ENCODE data around the gene GABBR2.

GABBR2 gene

DNA sequence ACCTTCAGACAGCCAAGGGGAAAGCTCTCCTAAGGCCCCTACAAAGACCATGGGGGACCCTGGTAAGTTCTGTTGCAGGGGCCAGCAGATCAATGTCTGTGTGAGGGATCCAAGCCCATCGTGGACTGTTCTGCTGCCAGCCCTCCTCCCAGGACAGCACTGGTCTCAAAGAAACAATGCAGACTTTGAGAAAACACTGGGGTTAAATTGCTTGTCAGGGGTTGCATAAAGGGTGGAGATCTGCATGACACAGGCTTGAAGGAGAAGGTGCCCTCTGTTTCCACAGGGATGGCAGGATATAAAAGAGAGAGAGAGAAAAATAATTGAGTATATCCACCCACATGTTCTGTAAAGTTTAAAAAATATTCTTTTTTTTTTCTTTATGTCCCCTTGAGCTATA, 295.7 kb downstream of the GABBR2 start:
- in situ Hi-C loops (cut with MboI; ENCODE audit: low sequenced_read_pairs) = no loop called here
- Histone ChIP-seq H3K4me1 (no peaks in the 10 kb centered on the region), H3K4me3 (no peak overlapping the region), H3K36me3 (replicated peaks) (no peaks in the 10 kb centered on the region), H3K27me3 (ENCODE audit: low read depth) (0 out of 2 replicates have a peak, but pooled peaks cover 3% of the 10 kb centered on the region), H3K9me3 (no peaks in the 10 kb centered on the region)
- DNase-seq (ENCODE audit: low spot score in 2 of 2) = no peak

DNA sequence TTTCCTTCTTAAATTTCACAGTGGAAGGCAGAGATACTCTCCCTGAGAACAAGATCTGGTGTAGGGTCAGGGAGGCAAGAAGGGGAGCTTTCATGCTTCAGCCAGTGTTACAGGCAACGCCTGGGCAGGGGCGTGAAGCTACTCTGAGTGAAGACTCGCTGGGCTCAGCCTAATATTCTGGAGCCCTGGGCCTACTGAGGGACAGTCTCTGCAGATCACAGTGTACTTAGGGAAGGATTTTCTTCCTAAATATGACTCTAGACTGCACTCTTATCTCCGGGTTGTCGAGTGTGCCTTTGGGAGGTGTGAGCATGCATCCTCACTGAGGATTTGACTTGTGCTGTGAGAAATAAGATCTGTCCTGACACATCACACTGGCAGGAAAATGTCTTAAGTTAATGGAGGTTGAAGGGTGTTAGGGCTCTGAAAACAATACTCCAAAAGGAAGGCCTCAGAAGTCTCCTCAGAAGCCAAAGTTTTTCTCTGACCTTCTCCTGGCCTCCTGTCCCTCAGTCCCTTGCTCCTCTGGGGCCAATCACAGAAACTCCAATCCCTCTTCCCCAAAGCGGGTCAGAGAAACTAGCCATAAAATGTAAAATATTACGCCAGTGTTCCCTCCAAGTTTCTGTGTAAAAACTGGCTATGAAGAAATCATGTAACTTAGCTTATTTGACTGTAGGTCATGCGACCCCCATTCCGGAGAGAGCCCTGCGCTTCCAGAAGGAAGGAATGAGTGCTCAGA, 296.5 kb downstream of the GABBR2 start:
- Histone ChIP-seq H3K4me1 (no peaks in the 10 kb centered on the region), H3K4me3 (no peak overlapping the region), H3K27me3 (ENCODE audit: low read depth) (0 out of 2 replicates have a peak, but pooled peaks cover 3% of the 10 kb centered on the region), H3K9me3 (no peaks in the 10 kb centered on the region), H3K36me3 (replicated peaks) (no peaks in the 10 kb centered on the region)
- no peak for DNase-seq (ENCODE audit: low spot score in 2 of 2)
- in situ Hi-C loops (cut with MboI; ENCODE audit: low sequenced_read_pairs) = no loop called here

DNA sequence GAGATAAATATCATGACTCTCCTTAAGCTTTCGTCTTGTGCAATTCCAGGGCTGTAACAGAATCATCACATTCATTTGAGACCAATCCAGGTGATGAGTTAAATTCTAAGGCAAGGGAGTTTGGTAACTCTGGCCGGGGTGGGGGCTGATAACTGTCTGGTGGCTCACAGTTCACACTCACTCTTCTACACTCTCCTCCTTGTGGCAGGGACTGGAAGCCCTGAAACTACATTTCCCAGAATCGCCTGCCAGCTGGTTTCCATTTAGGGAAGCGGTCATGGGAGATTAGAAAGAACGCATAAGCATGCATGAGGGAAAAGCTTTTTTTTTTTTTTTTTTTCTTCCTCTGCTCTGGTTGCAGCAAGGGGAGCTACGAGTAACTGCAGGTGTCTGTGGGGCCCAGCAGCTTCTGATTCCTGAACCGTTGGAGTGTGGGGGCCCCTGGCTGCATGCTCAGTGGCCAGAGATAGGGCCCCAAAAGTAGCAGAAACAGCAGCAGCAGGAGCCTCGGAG, 298.5 kb downstream of the GABBR2 start:
- Histone ChIP-seq H3K9me3 (no peaks in the 10 kb centered on the region), H3K27me3 (ENCODE audit: low read depth) (0 out of 2 replicates have a peak, but pooled peaks cover 6% of the 10 kb centered on the region), H3K4me1 (no peaks in the 10 kb centered on the region), H3K4me3 (no peak overlapping the region), H3K36me3 (replicated peaks) (no peaks in the 10 kb centered on the region)
- in situ Hi-C loops (cut with MboI; ENCODE audit: low sequenced_read_pairs) = no loop called here
- peak in 1 of 2 experiments; percentile 18 for DNase-seq (ENCODE audit: low spot score in 2 of 2)

DNA sequence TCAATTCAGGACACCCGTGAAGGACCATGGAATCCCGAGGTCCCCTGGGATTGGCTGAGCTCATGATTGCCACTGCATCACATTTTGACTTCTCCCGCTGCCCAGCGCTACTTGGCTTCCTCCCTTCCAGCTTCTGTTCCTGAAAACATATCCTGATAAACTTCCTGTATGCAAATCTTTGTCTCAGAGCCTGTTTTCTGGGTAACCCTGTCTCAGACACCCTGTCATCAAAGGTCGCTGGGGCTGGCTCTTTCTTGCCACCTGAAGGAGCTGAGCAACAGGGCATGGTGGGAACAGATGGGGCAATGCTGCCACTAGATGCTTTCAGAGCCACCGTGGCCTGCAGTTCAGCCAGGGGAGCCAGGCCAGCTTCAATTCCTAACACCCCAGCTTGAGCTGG, 299.0 kb downstream of the GABBR2 start:
- H3K27me3 ChIP-seq (ENCODE audit: low read depth) = 0 out of 2 replicates have a peak, but pooled peaks cover 6% of the 10 kb centered on the region
- no peak overlapping the region for H3K4me3 ChIP-seq
- no peak for DNase-seq (ENCODE audit: low spot score in 2 of 2)
- H3K36me3 ChIP-seq (replicated peaks) = no peaks in the 10 kb centered on the region
- H3K9me3 ChIP-seq = no peaks in the 10 kb centered on the region
- H3K4me1 ChIP-seq = no peaks in the 10 kb centered on the region
- in situ Hi-C loops (cut with MboI; ENCODE audit: low sequenced_read_pairs) = no loop called here

DNA sequence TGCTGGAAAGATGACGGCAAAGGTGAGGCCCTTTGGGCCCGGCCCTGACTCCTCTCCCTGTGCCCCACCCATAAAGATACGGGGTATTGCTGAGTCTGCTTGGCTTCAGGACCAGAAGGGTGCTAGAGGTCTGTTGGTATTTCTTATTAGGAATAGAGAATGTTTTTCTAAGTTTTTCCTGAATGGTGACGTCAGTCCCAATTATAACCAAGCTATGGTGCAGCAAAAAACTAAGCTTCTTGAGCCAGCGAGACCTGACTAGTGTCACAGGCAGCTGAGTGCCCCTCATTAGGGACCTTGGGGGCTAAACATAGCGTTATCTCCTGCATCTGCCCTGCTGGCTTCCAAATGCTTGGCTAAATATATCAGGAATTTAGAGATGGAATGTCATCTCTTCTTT, 302.3 kb downstream of the GABBR2 start:
- H3K4me3 ChIP-seq = no peak overlapping the region
- 0 out of 2 replicates have a peak, but pooled peaks cover 9% of the 10 kb centered on the region for H3K27me3 ChIP-seq (ENCODE audit: low read depth)
- H3K36me3 ChIP-seq (replicated peaks) = no peaks in the 10 kb centered on the region
- no peak for DNase-seq (ENCODE audit: low spot score in 2 of 2)
- H3K4me1 ChIP-seq = no peaks in the 10 kb centered on the region
- H3K9me3 ChIP-seq = no peaks in the 10 kb centered on the region
- in situ Hi-C loops (cut with MboI; ENCODE audit: low sequenced_read_pairs) = no loop called here

DNA sequence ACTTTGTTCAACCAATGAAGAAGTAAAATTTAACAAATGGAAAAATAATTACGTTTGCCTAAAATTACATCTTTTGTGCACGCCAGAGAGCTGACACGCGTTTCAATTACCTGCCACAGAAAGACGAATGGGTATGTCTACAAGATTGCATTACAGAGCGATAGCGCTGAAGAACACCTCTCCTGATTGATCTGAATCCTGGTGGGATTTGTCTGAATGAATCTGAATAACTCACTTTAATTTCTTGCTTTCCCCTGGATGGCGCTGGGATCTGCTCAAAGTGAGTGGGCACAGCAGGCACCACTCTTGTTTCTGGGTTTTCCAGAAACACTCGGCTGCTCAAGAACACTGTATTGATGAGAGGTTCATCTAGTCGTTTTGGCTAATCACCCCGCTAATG, 304.5 kb downstream of the GABBR2 start:
- no peaks in the 10 kb centered on the region for H3K9me3 ChIP-seq
- H3K4me1 ChIP-seq = no peaks in the 10 kb centered on the region
- H3K36me3 ChIP-seq (replicated peaks) = no peaks in the 10 kb centered on the region
- 0 out of 2 replicates have a peak, but pooled peaks cover 9% of the 10 kb centered on the region for H3K27me3 ChIP-seq (ENCODE audit: low read depth)
- no peak for DNase-seq (ENCODE audit: low spot score in 2 of 2)
- in situ Hi-C loops (cut with MboI; ENCODE audit: low sequenced_read_pairs) = no loop called here
- H3K4me3 ChIP-seq = no peak overlapping the region

DNA sequence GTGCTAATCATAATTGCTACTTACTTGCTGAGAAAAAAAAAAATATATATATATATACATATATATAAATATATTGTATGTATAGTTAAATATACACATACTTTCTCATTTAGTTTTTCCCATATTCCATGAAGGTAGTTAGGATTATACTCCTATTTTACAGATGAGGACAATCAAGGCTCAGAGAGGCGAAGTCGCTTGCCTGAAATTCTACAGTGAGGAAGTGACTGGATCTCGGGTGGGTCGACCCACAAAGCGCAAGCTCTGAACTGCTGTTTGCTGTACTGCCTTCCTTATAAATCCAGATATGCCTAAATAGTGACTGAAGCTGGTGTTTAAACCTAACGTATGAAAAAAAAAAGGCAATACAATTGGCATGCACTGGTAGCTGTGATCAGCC, 305.0 kb downstream of the GABBR2 start:
- DNase-seq (ENCODE audit: low spot score in 2 of 2) = no peak
- no peaks in the 10 kb centered on the region for H3K36me3 ChIP-seq (replicated peaks)
- 0 out of 2 replicates have a peak, but pooled peaks cover 9% of the 10 kb centered on the region for H3K27me3 ChIP-seq (ENCODE audit: low read depth)
- no peak overlapping the region for H3K4me3 ChIP-seq
- no peaks in the 10 kb centered on the region for H3K4me1 ChIP-seq
- in situ Hi-C loops (cut with MboI; ENCODE audit: low sequenced_read_pairs) = no loop called here
- no peaks in the 10 kb centered on the region for H3K9me3 ChIP-seq

DNA sequence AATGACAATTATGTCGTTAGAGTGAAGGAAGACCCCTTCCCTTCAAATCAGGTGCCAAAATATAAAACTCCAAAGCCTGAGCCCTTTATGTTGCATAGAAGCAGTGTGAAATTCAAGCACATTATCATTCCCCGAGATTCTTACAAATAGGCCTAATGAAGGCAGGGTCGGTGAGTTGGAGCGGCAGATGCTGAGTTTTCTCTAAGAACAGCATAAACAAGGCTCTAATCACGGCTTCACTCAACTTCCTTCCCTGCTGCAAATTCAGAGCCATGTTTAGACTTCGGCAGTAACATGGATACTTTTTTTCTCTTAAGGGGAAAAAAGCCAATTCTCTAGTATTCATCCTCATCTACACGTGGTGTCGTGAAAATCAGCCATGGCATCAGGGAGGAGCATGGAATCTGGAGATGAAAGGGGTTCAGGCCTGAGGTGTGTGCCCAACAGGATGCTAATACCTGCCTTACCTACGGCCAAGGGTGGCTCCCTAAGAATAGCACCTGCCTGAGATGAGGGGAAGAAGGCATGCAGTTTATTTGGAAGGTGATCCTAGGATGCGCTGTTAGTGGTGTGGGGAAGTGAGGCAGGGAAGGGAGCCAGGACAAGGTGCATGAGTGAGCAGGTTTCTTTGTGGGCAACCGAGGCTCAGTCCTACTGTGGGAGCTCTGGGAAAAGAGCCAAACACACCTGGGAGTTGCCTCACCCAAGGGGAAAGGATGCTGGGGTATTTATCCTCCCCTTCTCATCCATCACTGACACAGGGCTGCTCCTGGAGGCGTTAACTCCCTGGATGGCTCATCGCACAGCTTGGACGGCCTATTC, 306.5 kb downstream of the GABBR2 start:
- in situ Hi-C loops (cut with MboI; ENCODE audit: low sequenced_read_pairs) = no loop called here
- Histone ChIP-seq H3K4me1 (no peaks in the 10 kb centered on the region), H3K4me3 (no peak overlapping the region), H3K9me3 (no peaks in the 10 kb centered on the region), H3K27me3 (ENCODE audit: low read depth) (0 out of 2 replicates have a peak, but pooled peaks cover 6% of the 10 kb centered on the region), H3K36me3 (replicated peaks) (no peaks in the 10 kb centered on the region)
- DNase-seq (ENCODE audit: low spot score in 2 of 2) = no peak

DNA sequence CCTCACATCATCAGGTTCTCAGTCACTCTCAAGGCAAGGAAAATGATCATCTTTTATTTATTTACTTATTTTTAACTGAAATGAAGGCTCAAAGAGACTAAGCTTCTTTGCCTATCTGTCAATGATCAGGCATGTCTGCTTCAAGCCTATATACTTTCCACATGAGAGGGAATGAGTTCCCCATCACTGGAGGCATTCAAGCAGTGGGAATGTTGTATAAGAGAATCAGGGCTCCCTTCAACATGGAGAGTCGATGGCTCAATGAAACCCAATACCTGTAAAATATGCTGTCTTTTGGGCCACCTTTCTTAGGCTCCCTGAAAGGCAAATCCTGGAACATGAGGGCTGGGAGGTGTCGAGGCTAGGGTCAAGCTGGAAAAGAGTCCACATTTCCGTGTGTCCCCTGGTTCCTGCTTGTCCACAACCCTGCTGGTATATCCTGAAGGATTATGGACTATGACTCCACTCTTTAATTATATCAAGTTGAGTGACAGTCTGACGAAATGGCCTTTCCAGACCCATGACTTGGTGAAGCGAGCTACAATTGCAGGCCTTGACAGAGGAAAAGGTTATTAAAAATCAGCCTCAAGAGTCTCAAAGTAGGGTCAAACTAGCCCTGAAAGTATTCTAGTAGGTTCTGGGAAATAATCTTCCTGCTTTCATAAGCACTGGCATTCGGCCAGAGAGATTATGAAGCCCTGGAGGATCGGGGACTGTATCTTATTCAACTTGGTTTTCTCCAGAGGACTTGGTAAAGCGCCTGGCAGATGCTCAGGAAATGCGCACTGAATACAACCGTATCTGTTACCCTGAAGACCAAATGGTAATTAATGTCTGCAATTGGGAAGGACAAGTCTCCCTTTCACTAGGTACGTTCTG, 307.4 kb downstream of the GABBR2 start:
- DNase-seq (ENCODE audit: low spot score in 2 of 2) = no peak
- no peaks in the 10 kb centered on the region for H3K4me1 ChIP-seq
- H3K36me3 ChIP-seq (replicated peaks) = no peaks in the 10 kb centered on the region
- H3K27me3 ChIP-seq (ENCODE audit: low read depth) = peaks cover 5% of the 10 kb centered on the region; the same call in 1 of the 2 replicates
- H3K9me3 ChIP-seq = no peaks in the 10 kb centered on the region
- no peak overlapping the region for H3K4me3 ChIP-seq
- in situ Hi-C loops (cut with MboI; ENCODE audit: low sequenced_read_pairs) = no loop called here

DNA sequence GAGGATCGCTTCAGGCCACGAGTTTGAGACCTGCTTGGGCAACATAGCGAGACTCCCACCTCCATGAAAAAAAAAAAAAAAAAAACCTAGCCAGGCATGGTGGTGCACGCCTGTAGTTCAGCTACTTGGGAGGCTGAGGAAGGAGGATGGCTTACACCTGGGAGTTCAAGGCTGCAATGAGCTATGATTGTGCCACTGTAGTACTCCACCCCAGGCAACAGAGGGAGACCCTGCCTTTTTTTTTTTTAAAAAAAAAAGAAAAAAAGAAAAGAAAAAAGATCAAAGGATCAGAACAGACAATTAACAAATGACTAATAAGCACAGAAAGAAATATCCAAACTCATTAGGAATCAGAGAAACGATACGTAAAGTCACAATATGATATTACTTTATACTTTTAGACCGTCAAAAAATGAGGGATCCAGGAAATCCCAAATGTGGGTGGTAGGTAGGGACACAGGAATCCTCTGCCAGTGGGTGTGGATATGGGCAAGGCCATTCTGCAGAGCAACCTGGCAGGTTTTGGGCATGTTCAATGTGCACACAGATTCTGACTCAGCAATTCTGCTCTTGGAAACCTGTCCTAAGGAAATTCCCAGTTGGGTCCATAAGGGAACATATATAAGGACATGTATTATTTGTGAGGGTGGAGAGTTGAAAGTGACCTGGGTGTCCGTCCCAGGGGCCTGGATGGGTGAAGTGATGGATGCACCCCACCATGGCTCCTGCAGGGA, 308.6 kb downstream of the GABBR2 start:
- no peaks in the 10 kb centered on the region for H3K9me3 ChIP-seq
- H3K27me3 ChIP-seq (ENCODE audit: low read depth) = peaks cover 5% of the 10 kb centered on the region; the same call in 1 of the 2 replicates
- in situ Hi-C loops (cut with MboI; ENCODE audit: low sequenced_read_pairs) = no loop called here
- no peaks in the 10 kb centered on the region for H3K4me1 ChIP-seq
- no peak for DNase-seq (ENCODE audit: low spot score in 2 of 2)
- no peaks in the 10 kb centered on the region for H3K36me3 ChIP-seq (replicated peaks)
- H3K4me3 ChIP-seq = no peak overlapping the region

DNA sequence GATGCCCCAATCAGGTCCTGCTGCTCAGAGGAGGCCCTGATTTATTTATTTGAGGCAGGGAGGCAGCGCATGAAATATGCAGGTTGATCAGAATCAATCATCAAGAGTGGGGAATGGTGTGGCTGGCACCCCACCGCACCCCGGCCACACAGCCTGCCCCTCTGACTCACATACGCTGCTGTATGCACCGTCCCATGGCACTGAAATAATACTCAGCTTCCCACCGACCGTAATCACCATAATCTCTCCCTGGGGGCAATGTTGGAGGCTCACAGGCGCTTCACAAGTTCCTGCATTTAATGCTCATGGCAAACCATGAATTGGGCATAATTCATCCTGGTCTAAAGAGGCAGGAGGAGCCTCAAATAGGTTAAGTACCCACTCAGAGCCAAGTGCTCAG, 312.1 kb downstream of the GABBR2 start:
- DNase-seq (ENCODE audit: low spot score in 2 of 2) = no peak
- no peaks in the 10 kb centered on the region for H3K9me3 ChIP-seq
- H3K4me1 ChIP-seq = no peaks in the 10 kb centered on the region
- no peak overlapping the region for H3K4me3 ChIP-seq
- no peaks in the 10 kb centered on the region for H3K36me3 ChIP-seq (replicated peaks)
- in situ Hi-C loops (cut with MboI; ENCODE audit: low sequenced_read_pairs) = no loop called here
- H3K27me3 ChIP-seq (ENCODE audit: low read depth) = peaks cover 3% of the 10 kb centered on the region; the same call in 1 of the 2 replicates

DNA sequence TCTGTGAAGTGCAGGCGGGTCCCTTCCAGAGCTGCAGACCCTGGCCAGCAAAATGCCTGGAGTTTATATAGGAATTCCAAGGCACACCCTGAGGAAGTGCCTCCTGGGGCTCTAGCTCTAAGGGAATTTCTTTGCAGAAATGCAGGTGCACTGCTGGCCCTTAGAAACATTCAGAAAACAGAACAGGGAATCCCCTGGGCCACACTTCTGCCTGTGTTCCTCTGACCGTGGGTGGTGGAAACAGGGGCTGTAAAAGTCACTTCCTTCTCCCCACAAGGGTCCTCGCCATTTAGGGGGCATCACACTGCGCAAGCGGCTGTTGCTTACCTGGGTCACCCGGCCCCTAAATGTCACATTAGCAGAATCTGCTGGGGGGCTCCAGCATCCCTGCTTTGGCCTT, 312.5 kb downstream of the GABBR2 start:
- no peaks in the 10 kb centered on the region for H3K9me3 ChIP-seq
- no peaks in the 10 kb centered on the region for H3K36me3 ChIP-seq (replicated peaks)
- H3K4me1 ChIP-seq = no peaks in the 10 kb centered on the region
- H3K27me3 ChIP-seq (ENCODE audit: low read depth) = peaks cover 3% of the 10 kb centered on the region; the same call in 1 of the 2 replicates
- in situ Hi-C loops (cut with MboI; ENCODE audit: low sequenced_read_pairs) = no loop called here
- no peak overlapping the region for H3K4me3 ChIP-seq
- no peak for DNase-seq (ENCODE audit: low spot score in 2 of 2)

DNA sequence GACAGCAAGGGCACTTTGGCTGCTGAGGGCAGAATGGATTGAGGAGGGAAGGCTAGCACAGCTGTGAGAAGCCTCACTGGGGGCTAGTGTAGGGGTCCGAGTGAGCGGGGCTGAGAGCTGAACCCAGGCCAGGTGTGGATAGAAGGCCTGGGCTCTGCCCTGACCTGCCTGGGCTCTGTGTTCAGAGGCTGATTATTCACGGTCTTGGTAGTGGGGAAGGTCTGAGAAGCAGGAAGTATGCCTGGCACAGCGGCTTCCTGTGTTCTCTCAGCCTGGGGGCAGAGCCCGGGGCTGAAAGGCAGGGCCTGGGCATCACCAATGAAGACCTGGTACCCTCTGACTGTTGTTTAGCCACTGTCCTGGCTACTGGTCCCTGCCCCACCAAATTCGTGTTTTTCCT, 316.9 kb downstream of the GABBR2 start:
- in situ Hi-C loops (cut with MboI; ENCODE audit: low sequenced_read_pairs) = no loop called here
- Histone ChIP-seq H3K4me3 (no peak overlapping the region), H3K27me3 (ENCODE audit: low read depth) (peaks cover 3% of the 10 kb centered on the region; the same call in 1 of the 2 replicates), H3K9me3 (no peaks in the 10 kb centered on the region), H3K36me3 (replicated peaks) (no peaks in the 10 kb centered on the region), H3K4me1 (no peaks in the 10 kb centered on the region)
- DNase-seq (ENCODE audit: low spot score in 2 of 2) = no peak

All from HAP-1 (cell line).